Osteocyte (in vitro differentiated cells): ENCODE measurements around the gene MOK. TPM values are rescaled to one million over a fixed set of nuclear protein-coding genes. Genes with fewer than 3 reads are reported as not detected.

ENCODE experiments used
- DNase-seq: peaks from one replicate; pipeline ENCODE4 v3.0.0; 2021; ENCODE audit warnings: mixed read lengths; ENCODE audit not compliant: unreplicated experiment; ENCODE audit errors: extremely low spot score
- H3K27ac Mint-ChIP-seq: one replicate; pipeline ENCODE4 v1.8.0; 2021; ENCODE audit warnings: mild to moderate bottlenecking, mixed read lengths; ENCODE audit not compliant: unreplicated experiment
- H3K27me3 Mint-ChIP-seq: one replicate; pipeline ENCODE4 v1.8.0; 2021; ENCODE audit warnings: mixed read lengths; ENCODE audit not compliant: unreplicated experiment
- H3K36me3 Mint-ChIP-seq: one replicate; pipeline ENCODE4 v1.8.0; 2021; ENCODE audit warnings: mixed read lengths; ENCODE audit not compliant: unreplicated experiment
- H3K4me1 Mint-ChIP-seq: one replicate; pipeline ENCODE4 v1.8.0; 2021; ENCODE audit warnings: mixed read lengths; ENCODE audit not compliant: unreplicated experiment
- H3K4me3 Mint-ChIP-seq: one replicate; pipeline ENCODE4 v1.8.0; 2021; ENCODE audit warnings: mild to moderate bottlenecking, moderate library complexity, mixed read lengths; ENCODE audit not compliant: unreplicated experiment
- H3K9me3 Mint-ChIP-seq: one replicate; pipeline ENCODE4 v1.8.0; 2021; ENCODE audit warnings: mixed read lengths; ENCODE audit not compliant: unreplicated experiment
- CTCF ChIP-seq: fragments of 200-600 bp; sonication (generic); IDR thresholded peaks from 2 replicates; pipeline ENCODE4 v1.5.0; 2021; ENCODE audit warnings: antibody characterized with exemption, mild to moderate bottlenecking, moderate library complexity
- total RNA-seq: library from RNA; stranded (reverse); gene quantifications from 2 replicates; pipeline ENCODE4 v1.2.1, GENCODE V29; 2021

The MOK gene
- total RNA-seq, 1 donor from 2014 or later = 9.5 TPM

GRCh38 chr14:102185360-102185759 lies 119.6 kb downstream of the MOK start:
- no peaks in the 10 kb centered on the region for H3K36me3 Mint-ChIP-seq
- DNase-seq = no peak
- no peak for TF ChIP-seq CTCF
- no peaks in the 10 kb centered on the region for H3K27me3 Mint-ChIP-seq
- H3K4me3 Mint-ChIP-seq = no peak overlapping the region
- H3K9me3 Mint-ChIP-seq = no peaks in the 10 kb centered on the region
- H3K27ac Mint-ChIP-seq = no peak overlapping the region
- H3K4me1 Mint-ChIP-seq = peaks cover 56% of the 10 kb centered on the region

DNA sequence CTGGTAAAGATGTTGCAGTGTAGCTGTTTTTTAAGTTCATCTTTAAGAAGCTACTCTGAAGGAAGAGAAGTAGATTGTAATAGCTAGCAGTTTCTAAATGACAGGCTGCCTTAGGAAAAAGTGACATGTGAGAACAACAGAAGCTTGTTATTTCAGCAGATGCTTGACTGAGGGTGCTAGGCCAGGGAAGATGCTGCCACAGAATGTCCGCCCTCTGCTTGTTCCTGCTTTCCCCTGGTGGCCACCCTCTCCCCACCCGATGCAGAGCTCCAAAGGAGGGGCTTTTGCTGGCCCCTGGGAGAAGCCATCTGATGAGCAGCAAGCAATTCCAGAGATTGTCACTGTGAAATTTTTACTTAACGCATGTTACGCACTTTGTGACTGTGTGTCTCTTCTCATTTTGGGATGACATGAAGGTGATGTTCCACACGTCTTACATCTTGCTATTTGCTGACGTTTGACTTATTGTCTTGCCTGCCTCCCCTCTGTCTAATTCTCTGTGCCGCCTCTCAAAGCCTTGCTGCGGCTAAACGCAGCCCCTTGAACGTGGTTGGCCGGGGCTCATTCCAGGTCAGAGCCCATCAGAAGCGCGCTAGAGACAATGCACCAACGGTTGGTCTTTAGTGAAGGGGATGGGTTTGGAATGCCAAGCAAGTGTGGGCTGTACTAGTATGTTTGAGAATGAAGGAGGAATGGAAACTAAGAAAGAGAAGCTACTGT lies 120.5 kb downstream of the MOK start:
- H3K4me1 Mint-ChIP-seq = peaks cover 54% of the 10 kb centered on the region
- no peak for TF ChIP-seq CTCF
- no peak overlapping the region for H3K27ac Mint-ChIP-seq
- no peaks in the 10 kb centered on the region for H3K9me3 Mint-ChIP-seq
- H3K27me3 Mint-ChIP-seq = no peaks in the 10 kb centered on the region
- no peaks in the 10 kb centered on the region for H3K36me3 Mint-ChIP-seq
- no peak overlapping the region for H3K4me3 Mint-ChIP-seq
- no peak for DNase-seq

DNA sequence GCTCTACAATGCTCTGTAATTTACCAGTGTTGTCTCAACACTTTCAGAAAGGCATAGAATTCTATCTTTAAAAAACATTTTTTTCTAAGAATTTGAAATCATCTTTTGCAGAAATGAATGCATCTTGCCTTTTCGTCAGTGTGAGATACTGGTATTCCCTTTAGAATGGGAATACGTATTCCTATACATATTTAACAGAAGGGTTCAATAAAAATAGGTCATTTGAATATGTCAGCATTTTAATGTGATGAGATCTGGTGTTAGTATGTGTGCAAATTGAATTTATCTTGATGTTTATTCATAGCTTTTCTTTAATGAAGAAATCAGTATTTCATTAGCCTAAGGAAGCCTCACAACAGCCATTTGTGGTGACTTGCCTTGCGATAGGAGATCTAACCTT lies 121.1 kb downstream of the MOK start:
- Mint-ChIP-seq H3K36me3 (no peaks in the 10 kb centered on the region), H3K27me3 (no peaks in the 10 kb centered on the region), H3K27ac (no peak overlapping the region), H3K4me1 (peaks cover 54% of the 10 kb centered on the region), H3K4me3 (no peak overlapping the region), H3K9me3 (no peaks in the 10 kb centered on the region)
- no peak for DNase-seq
- TF ChIP-seq CTCF = no peak

GRCh38 chr14:102182936-102183619 lies 121.9 kb downstream of the MOK start:
- no peak for TF ChIP-seq CTCF
- Mint-ChIP-seq H3K4me1 (peaks cover 54% of the 10 kb centered on the region), H3K36me3 (no peaks in the 10 kb centered on the region), H3K4me3 (no peak overlapping the region), H3K27ac (peak overlapping the region; percentile 25), H3K9me3 (no peaks in the 10 kb centered on the region), H3K27me3 (no peaks in the 10 kb centered on the region)
- no peak for DNase-seq

- Mint-ChIP-seq H3K4me3 (no peak overlapping the region), H3K9me3 (no peaks in the 10 kb centered on the region), H3K27ac (no peak overlapping the region), H3K27me3 (no peaks in the 10 kb centered on the region), H3K36me3 (no peaks in the 10 kb centered on the region), H3K4me1 (peaks cover 46% of the 10 kb centered on the region)
- DNase-seq = no peak
- no peak for TF ChIP-seq CTCF
Measured at GRCh38 chr14:102182190-102182589, 122.8 kb downstream of the MOK start.
